K562 (cell line): ENCODE data around the gene SHMT1. TPM values are rescaled to one million over a fixed set of nuclear protein-coding genes. Genes with fewer than 3 reads are reported as not detected.

ENCODE experiments used
- ATAC-seq: fragments of 200-7000 bp; cut with Tn5 transposase; 3 replicates; pipeline ENCODE4 v1.9.1; 2020; ENCODE audit warnings: moderate library complexity
- BruUV-seq: library from RNA; stranded (reverse); fragments of 400-500 nt; replicated peaks from 2 replicates; lab custom pipeline; 2021; lab: Mats Ljungman, UMichigan
- CTCF ChIA-PET: fragments of 300-600 bp; formaldehyde crosslinking; extraction: SDS; loops from one replicate; lab custom pipeline; 2021; ENCODE audit warnings: low intra/inter-chr PET ratio; lab: Yijun Ruan, JAX
- POLR2A ChIA-PET: fragments of 300-600, 350-650 bp; sonication (Branson Sonifier 250); formaldehyde crosslinking; extraction: SDS; loops from one replicate; lab custom pipeline; 2021; ENCODE audit warnings: antibody characterized with exemption, inconsistent platforms; lab: Yijun Ruan, JAX
- DNase-seq, 4 experiments: peaks; one replicate each; pipeline versions ENCODE4 v3.0.0 to v3.0.0-alpha.2; 2011 to 2018; ENCODE audit warnings: low spot score in 3 of 4, mixed read lengths in 3 of 4; ENCODE audit errors: extremely low read depth in 1 of 4
- FAIRE-seq: peaks from 2 replicates; lab custom pipeline; 2011; peaks lifted over from hg19 to GRCh38; lab: Jason Lieb, UNC
- H2AFZ ChIP-seq: 2 replicates; pipeline ENCODE4 v1.6.0; 2011; ENCODE audit warnings: low read depth, low read length, control low read depth, inconsistent platforms
- H3K27ac ChIP-seq: fragments of 200-600 bp; 3 replicates; pipeline ENCODE4 v1.8.0; 2011; ENCODE audit warnings: low read depth, mild to moderate bottlenecking, control low read depth, inconsistent platforms, low read length, moderate library complexity, mixed read lengths; ENCODE audit errors: extremely low read depth
- H3K27me3 ChIP-seq, 2 experiments: fragments of 300-600 bp in 1 of 2; 2 replicates in 1 of 2; 3 replicates in 1 of 2; pipeline versions ENCODE4 v1.6.0 to v1.8.0; 2011; ENCODE audit warnings: inconsistent platforms in 2 of 2, low read length in 2 of 2, mild to moderate bottlenecking in 1 of 2, mixed read lengths in 1 of 2, moderate library complexity in 1 of 2; ENCODE audit not compliant: control insufficient read depth in 2 of 2, insufficient read depth in 2 of 2
- H3K36me3 ChIP-seq: fragments of 300-600 bp; 3 replicates; pipeline ENCODE4 v1.8.0; 2011; ENCODE audit warnings: mild to moderate bottlenecking, low read length, inconsistent platforms; ENCODE audit not compliant: control insufficient read depth, insufficient read depth
- H3K4me1 ChIP-seq, 2 experiments: fragments of 200-600 bp in 1 of 2; replicated peaks in 1 of 2; 2 replicates in 1 of 2; 3 replicates in 1 of 2; pipeline versions ENCODE4 v1.5.1 to v1.8.0; 2011; ENCODE audit warnings: inconsistent platforms in 2 of 2, low read length in 2 of 2, mild to moderate bottlenecking in 1 of 2, mixed read lengths in 1 of 2, moderate library complexity in 1 of 2; ENCODE audit not compliant: control insufficient read depth in 2 of 2, insufficient read depth in 2 of 2
- H3K4me2 ChIP-seq: 2 replicates; pipeline ENCODE4 v1.6.1; 2011; ENCODE audit warnings: low read length, control low read depth, inconsistent platforms, mixed read lengths; ENCODE audit not compliant: insufficient read depth
- H3K4me3 ChIP-seq: fragments of 200-600 bp; sonication (generic), shearing (Covaris generic); 2 replicates; pipeline ENCODE4 v1.5.1; 2016; ENCODE audit warnings: control low read depth, inconsistent platforms
- H3K79me2 ChIP-seq: fragments of 200-600 bp; 3 replicates; pipeline ENCODE4 v1.8.0; 2011; ENCODE audit warnings: low read length, inconsistent platforms; ENCODE audit not compliant: control insufficient read depth, insufficient read depth
- H3K9ac ChIP-seq, 2 experiments: 2 replicates each; pipeline versions ENCODE4 v1.6.0 to v1.6.1; 2011; ENCODE audit warnings: low read depth in 2 of 2, low read length in 2 of 2, control low read depth in 1 of 2, inconsistent platforms in 1 of 2, mild to moderate bottlenecking in 1 of 2, mixed read lengths in 1 of 2; ENCODE audit not compliant: insufficient read depth in 1 of 2
- H3K9me1 ChIP-seq: one replicate; pipeline ENCODE4 v1.6.0; 2011; ENCODE audit warnings: inconsistent platforms, mild to moderate bottlenecking, low read length, moderate library complexity; ENCODE audit not compliant: control insufficient read depth, insufficient read depth
- H3K9me3 ChIP-seq: replicated peaks from 2 replicates; pipeline ENCODE4 v1.5.1; 2011; ENCODE audit warnings: low read depth, low read length, inconsistent platforms; ENCODE audit not compliant: control insufficient read depth, insufficient read depth
- H4K20me1 ChIP-seq: replicated peaks from 2 replicates; pipeline ENCODE4 v1.6.1; 2011; ENCODE audit warnings: low read length, inconsistent platforms, mixed read lengths; ENCODE audit not compliant: control insufficient read depth, insufficient read depth
- BCOR ChIP-seq: fragments of 450-650 bp; IDR thresholded peaks from 2 replicates; pipeline ENCODE4 v1.6.1; 2016
- C11orf30 ChIP-seq: fragments of 450-650 bp; IDR thresholded peaks from 2 replicates; pipeline ENCODE4 v1.6.1; 2016; ENCODE audit warnings: low read depth, mild to moderate bottlenecking
- CCAR2 ChIP-seq: fragments of 200-400 bp; formaldehyde crosslinking; IDR thresholded peaks from 2 replicates; pipeline ENCODE4 v1.6.1; 2017; ENCODE audit warnings: mild to moderate bottlenecking, low read depth, low read length
- CEBPB ChIP-seq: fragments of 450-650 bp; IDR thresholded peaks from 2 replicates; pipeline ENCODE4 v1.6.1; 2016; ENCODE audit warnings: missing genetic modification characterization, missing compliant biosample characterization
- GTF2E2 ChIP-seq: fragments of 200-800 bp; sonication (Bioruptor generic); IDR thresholded peaks from 2 replicates; pipeline ENCODE4 v1.6.1; 2016; ENCODE audit warnings: missing genetic modification characterization, missing compliant biosample characterization
- MAFG ChIP-seq: fragments of 450-650 bp; conservative IDR thresholded peaks from 2 replicates; pipeline ENCODE4 v1.6.1; 2016; ENCODE audit warnings: missing genetic modification characterization, missing compliant biosample characterization
- PPARD ChIP-seq: fragments of 250-450 bp; sonication (Bioruptor Pico); IDR thresholded peaks from 2 replicates; pipeline ENCODE4 v1.8.0; 2022; ENCODE audit warnings: inconsistent platforms, mild to moderate bottlenecking, moderate library complexity
- RBM25 ChIP-seq: fragments of 200-400 bp; formaldehyde crosslinking; IDR thresholded peaks from 2 replicates; pipeline ENCODE4 v1.6.1; 2018; ENCODE audit warnings: low read length, low read depth, moderate library complexity; ENCODE audit not compliant: severe bottlenecking
- RBM39 ChIP-seq: fragments of 200-400 bp; formaldehyde crosslinking; optimal IDR thresholded peaks from 2 replicates; pipeline ENCODE3; 2018; ENCODE audit warnings: low read depth, low read length
- SMARCA4 ChIP-seq: fragments of 450-650 bp; IDR thresholded peaks from 2 replicates; pipeline ENCODE4 v1.6.1; 2016
- SOX6 ChIP-seq: fragments of 450-650 bp; IDR thresholded peaks from 2 replicates; pipeline ENCODE4 v1.6.1; 2014; ENCODE audit warnings: mild to moderate bottlenecking
- SRSF1 ChIP-seq: fragments of 200-400 bp; formaldehyde crosslinking; IDR thresholded peaks from 2 replicates; pipeline ENCODE4 v1.6.1; 2017; ENCODE audit warnings: mild to moderate bottlenecking, low read depth, low read length, moderate library complexity
- ZFP36 ChIP-seq: fragments of 150-350 bp; IDR thresholded peaks from 2 replicates; pipeline ENCODE4 v1.6.1; 2018; ENCODE audit warnings: low read length, low read depth; ENCODE audit not compliant: partially characterized antibody
- ZNF316 ChIP-seq: fragments of 450-650 bp; IDR thresholded peaks from 2 replicates; pipeline ENCODE4 v1.6.1; 2016
- ZNF41 ChIP-seq: fragments of 250-450 bp; sonication (Bioruptor Pico); conservative IDR thresholded peaks from 2 replicates; pipeline ENCODE4 v1.4.0; 2020; ENCODE audit warnings: mild to moderate bottlenecking
- ZNF780A ChIP-seq: fragments of 250-450 bp; sonication (Bioruptor Pico); IDR thresholded peaks from 2 replicates; pipeline ENCODE4 v1.5.0; 2021; ENCODE audit warnings: mild to moderate bottlenecking
- WGBS: fragments of 100-300 bp; shearing (Covaris generic); methylation state at CpG from one replicate; pipeline ENCODE4 v1.1.6; 2016; ENCODE audit warnings: low coverage, mixed read lengths; ENCODE audit not compliant: insufficient coverage; ENCODE audit errors: missing lambda C conversion rate; 5-methylcytosine and 5-hydroxymethylcytosine counted together
- in situ Hi-C: fragments of 300-500 bp; cut with MboI; formaldehyde crosslinking; loops from 4 replicates; pipeline ENCODE4 v1.15.0; 2018; ENCODE audit warnings: inconsistent platforms, mixed read lengths
- intact Hi-C: fragments of 100-400 bp; cut with micrococcal nuclease; formaldehyde crosslinking; loops from 2 replicates; pipeline ENCODE4 v1.14.2; 2022
- polyA plus RNA-seq, 8 experiments: library from polyadenylated mRNA; depleted of rRNA in 4 of 8; stranded (reverse) in 5 of 8; unstranded in 3 of 8; fragments of >200 nt; fragmentation: Nextera tagmentation in 2 of 8; fragmentation: Illumina TruSeq in 1 of 8; extraction: Ambion mirVana in 2 of 8; extraction: Trizol in 1 of 8; gene quantifications; 2 replicates each; pipeline versions ENCODE4 v1.2.1 to v1.2.3, GENCODE V29; 2011 to 2014; ENCODE audit warnings: inconsistent platforms in 1 of 8, missing spikeins in 1 of 8
- total RNA-seq, 7 experiments: library from RNA; depleted of rRNA in 6 of 7; stranded (reverse); fragments of >200 nt in 6 of 7; fragmentation: Illumina TruSeq in 2 of 7; extraction: Trizol in 2 of 7; gene quantifications; 2 replicates each; pipeline versions ENCODE4 v1.2.1 to v1.2.3, GENCODE V29; 2011 to 2021; ENCODE audit warnings: low replicate concordance in 1 of 7
- TF ChIP-seq, protein P1 (sequence below): sonication (generic); formaldehyde crosslinking; IDR thresholded peaks from 2 replicates; pipeline ENCODE4 v1.8.0; 2023; ENCODE audit warnings: mild to moderate bottlenecking, missing genetic modification reagents
- TF ChIP-seq, protein P2 (sequence below): fragments of 450-650 bp; IDR thresholded peaks from 2 replicates; pipeline ENCODE4 v1.6.1; 2017; ENCODE audit warnings: mild to moderate bottlenecking, moderate library complexity

SHMT1 gene
- total and polyA plus RNA-seq, 9 of the 15 experiments (the other 6 are each of a cell fraction or from before 2014, with no cell fraction given) = 3.3 to 31.2 (median 23.3) TPM

DNA sequence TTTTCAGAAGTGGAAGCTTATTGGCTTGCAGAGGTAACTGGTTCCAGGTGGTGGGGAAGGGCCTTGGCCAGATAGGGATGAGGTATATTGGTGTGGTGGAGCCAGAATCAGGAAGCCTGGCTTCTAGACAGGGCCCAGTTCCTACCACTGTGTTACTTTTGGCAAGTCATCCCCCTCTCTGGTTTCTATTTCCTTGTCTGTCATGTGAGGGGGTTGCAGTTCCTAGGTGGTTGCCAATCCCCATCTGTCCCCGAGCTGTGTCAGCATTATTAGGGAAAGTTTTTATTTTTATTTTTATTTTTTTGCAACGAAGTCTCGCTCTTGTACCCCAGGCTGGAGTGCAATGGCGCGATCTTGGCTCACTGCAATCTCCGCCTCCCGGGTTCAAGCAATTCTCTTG, 45.2 kb downstream of the SHMT1 start:
- no peak for DNase-seq
- BruUV-seq = no TSS peak
- peaks cover 8% of the 10 kb centered on the region for H4K20me1 ChIP-seq
- FAIRE-seq = no peak
- peaks cover 23 to 30% of the 10 kb centered on the region in 2 experiments for H3K4me1 ChIP-seq
- peaks cover 34% of the 10 kb centered on the region; the same call in 2 of the 3 replicates for H3K36me3 ChIP-seq
- peak overlapping the region; percentile 26 to 86; a peak in 2 of 4 replicates for H3K9ac ChIP-seq
- no peak overlapping the region; the same call in 2 of the 3 replicates for H3K27ac ChIP-seq
- H3K4me2 ChIP-seq = peak overlapping the region; percentile 66
- H3K4me3 ChIP-seq = peak overlapping the region; percentile 26; the same call in 1 of the 2 replicates
- H3K27me3 ChIP-seq = no peaks in the 10 kb centered on the region
- CTCF ChIA-PET = no interaction called here
- 83% methylated on average over 1 of the region's 7 CpGs for WGBS
- in situ Hi-C loops = no loop called here
- no peak for ATAC-seq
- no peaks in the 10 kb centered on the region for H3K9me3 ChIP-seq
- H2AFZ ChIP-seq = no peak overlapping the region
- intact Hi-C loops = loop anchor here (5.0 kb wide), 1 partner anchor 71 kb away; no protein-coding TSS in a partner anchor
- H3K9me1 ChIP-seq = peaks cover 3% of the 10 kb centered on the region
- H3K79me2 ChIP-seq = peaks cover 54% of the 10 kb centered on the region
- POLR2A ChIA-PET = interaction anchor here (0.6 kb wide), 1 partner anchor 31 kb away, joined by 4 read pairs; no protein-coding TSS in a partner anchor
- TF ChIP-seq, protein P1, sequence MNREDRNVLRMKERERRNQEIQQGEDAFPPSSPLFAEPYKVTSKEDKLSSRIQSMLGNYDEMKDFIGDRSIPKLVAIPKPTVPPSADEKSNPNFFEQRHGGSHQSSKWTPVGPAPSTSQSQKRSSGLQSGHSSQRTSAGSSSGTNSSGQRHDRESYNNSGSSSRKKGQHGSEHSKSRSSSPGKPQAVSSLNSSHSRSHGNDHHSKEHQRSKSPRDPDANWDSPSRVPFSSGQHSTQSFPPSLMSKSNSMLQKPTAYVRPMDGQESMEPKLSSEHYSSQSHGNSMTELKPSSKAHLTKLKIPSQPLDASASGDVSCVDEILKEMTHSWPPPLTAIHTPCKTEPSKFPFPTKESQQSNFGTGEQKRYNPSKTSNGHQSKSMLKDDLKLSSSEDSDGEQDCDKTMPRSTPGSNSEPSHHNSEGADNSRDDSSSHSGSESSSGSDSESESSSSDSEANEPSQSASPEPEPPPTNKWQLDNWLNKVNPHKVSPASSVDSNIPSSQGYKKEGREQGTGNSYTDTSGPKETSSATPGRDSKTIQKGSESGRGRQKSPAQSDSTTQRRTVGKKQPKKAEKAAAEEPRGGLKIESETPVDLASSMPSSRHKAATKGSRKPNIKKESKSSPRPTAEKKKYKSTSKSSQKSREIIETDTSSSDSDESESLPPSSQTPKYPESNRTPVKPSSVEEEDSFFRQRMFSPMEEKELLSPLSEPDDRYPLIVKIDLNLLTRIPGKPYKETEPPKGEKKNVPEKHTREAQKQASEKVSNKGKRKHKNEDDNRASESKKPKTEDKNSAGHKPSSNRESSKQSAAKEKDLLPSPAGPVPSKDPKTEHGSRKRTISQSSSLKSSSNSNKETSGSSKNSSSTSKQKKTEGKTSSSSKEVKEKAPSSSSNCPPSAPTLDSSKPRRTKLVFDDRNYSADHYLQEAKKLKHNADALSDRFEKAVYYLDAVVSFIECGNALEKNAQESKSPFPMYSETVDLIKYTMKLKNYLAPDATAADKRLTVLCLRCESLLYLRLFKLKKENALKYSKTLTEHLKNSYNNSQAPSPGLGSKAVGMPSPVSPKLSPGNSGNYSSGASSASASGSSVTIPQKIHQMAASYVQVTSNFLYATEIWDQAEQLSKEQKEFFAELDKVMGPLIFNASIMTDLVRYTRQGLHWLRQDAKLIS (CRISPR knock-in tag) = no peak
- TF ChIP-seq ZNF316 = peak; percentile 82
- TF ChIP-seq C11orf30 = peak; percentile 64
- TF ChIP-seq MAFG (tag) = peak; percentile 59
- TF ChIP-seq, protein P2, sequence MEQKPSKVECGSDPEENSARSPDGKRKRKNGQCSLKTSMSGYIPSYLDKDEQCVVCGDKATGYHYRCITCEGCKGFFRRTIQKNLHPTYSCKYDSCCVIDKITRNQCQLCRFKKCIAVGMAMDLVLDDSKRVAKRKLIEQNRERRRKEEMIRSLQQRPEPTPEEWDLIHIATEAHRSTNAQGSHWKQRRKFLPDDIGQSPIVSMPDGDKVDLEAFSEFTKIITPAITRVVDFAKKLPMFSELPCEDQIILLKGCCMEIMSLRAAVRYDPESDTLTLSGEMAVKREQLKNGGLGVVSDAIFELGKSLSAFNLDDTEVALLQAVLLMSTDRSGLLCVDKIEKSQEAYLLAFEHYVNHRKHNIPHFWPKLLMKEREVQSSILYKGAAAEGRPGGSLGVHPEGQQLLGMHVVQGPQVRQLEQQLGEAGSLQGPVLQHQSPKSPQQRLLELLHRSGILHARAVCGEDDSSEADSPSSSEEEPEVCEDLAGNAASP = no peak
- TF ChIP-seq PPARD (CRISPR knock-in tag) = no peak
- no peak for TF ChIP-seq ZNF41 (CRISPR knock-in tag)
- TF ChIP-seq SRSF1 = no peak
- no peak for TF ChIP-seq RBM39
- no peak for TF ChIP-seq ZNF780A (CRISPR knock-in tag)
- TF ChIP-seq RBM25 = peak; percentile 24
- TF ChIP-seq ZFP36 = peak; percentile 26
- TF ChIP-seq CCAR2 = no peak
- no peak for TF ChIP-seq SMARCA4
- TF ChIP-seq BCOR = 0 out of 2 replicates have a peak, but pooled peaks have one; percentile 26
- TF ChIP-seq CEBPB = no peak
- TF ChIP-seq GTF2E2 (tag) = no peak
- no peak for TF ChIP-seq SOX6
